H1 (cell line): ENCODE results near the gene CD226. TPM values are rescaled to one million over a fixed set of nuclear protein-coding genes. Genes with fewer than 3 reads are reported as not detected.

ENCODE experiments used
- CTCF ChIA-PET: fragments of 300-600 bp; sonication (Branson Sonifier 250); formaldehyde crosslinking; loops from one replicate; lab custom pipeline; 2021; ENCODE audit not compliant: partially characterized antibody; lab: Charles Lee
- POLR2A ChIA-PET: fragments of 300-600 bp; sonication (Branson Sonifier 250); formaldehyde crosslinking; loops from one replicate; lab custom pipeline; 2021; ENCODE audit warnings: inconsistent platforms; ENCODE audit not compliant: partially characterized antibody; lab: Charles Lee
- DNase-seq, 2 experiments: peaks; one replicate each; pipeline versions ENCODE4 v3.0.0 to v3.0.0-alpha.2; 2010 to 2022; ENCODE audit warnings: low spot score in 2 of 2, low read depth in 1 of 2, mixed read lengths in 1 of 2
- FAIRE-seq: peaks from 2 replicates; lab custom pipeline; 2011; peaks lifted over from hg19 to GRCh38; lab: Jason Lieb, UNC
- H2AFZ ChIP-seq: 2 replicates; pipeline ENCODE4 v1.8.1; 2012; ENCODE audit warnings: low read length, inconsistent platforms
- H2AK5ac ChIP-seq: 2 replicates; pipeline ENCODE4 v1.6.1; 2013; ENCODE audit warnings: low read depth, low read length
- H2BK120ac ChIP-seq: replicated peaks from 2 replicates; pipeline ENCODE3; 2013; ENCODE audit warnings: low read depth, low read length, inconsistent platforms
- H2BK12ac ChIP-seq: 2 replicates; pipeline ENCODE4 v1.6.1; 2013; ENCODE audit warnings: low read depth, low read length
- H2BK15ac ChIP-seq: 2 replicates; pipeline ENCODE4 v1.6.1; 2013; ENCODE audit warnings: low read length
- H2BK20ac ChIP-seq: 2 replicates; pipeline ENCODE4 v1.6.1; 2013; ENCODE audit warnings: low read length
- H2BK5ac ChIP-seq: 2 replicates; pipeline ENCODE4 v1.6.1; 2013; ENCODE audit warnings: low read depth, low read length
- H3K14ac ChIP-seq: 2 replicates; pipeline ENCODE4 v1.6.1; 2013; ENCODE audit warnings: inconsistent platforms; ENCODE audit not compliant: insufficient read length
- H3K18ac ChIP-seq: 2 replicates; pipeline ENCODE4 v1.6.1; 2013; ENCODE audit warnings: low read length; ENCODE audit errors: extremely low read depth
- H3K23ac ChIP-seq: 2 replicates; pipeline ENCODE4 v1.6.1; 2013; ENCODE audit warnings: inconsistent platforms; ENCODE audit not compliant: insufficient read length
- H3K23me2 ChIP-seq: 2 replicates; pipeline ENCODE4 v1.6.1; 2013; ENCODE audit warnings: low read depth, low read length
- H3K27ac ChIP-seq: 2 replicates; pipeline ENCODE4 v1.6.1; 2011; ENCODE audit warnings: low read depth, low read length, inconsistent platforms
- H3K27me3 ChIP-seq, 4 experiments: replicated peaks in 1 of 4; 1 replicate in 1 of 4; 2 replicates in 3 of 4; pipeline versions ENCODE4 v1.6.1 to v1.8.1; 2011 to 2013; ENCODE audit warnings: low read length in 3 of 4, mild to moderate bottlenecking in 3 of 4, inconsistent platforms in 2 of 4, mixed read lengths in 2 of 4, moderate library complexity in 1 of 4; ENCODE audit not compliant: control insufficient read depth in 3 of 4, insufficient read depth in 3 of 4; ENCODE audit errors: extremely low read depth in 1 of 4
- H3K36me3 ChIP-seq, 4 experiments: 2 replicates each; pipeline versions ENCODE4 v1.6.1 to v1.8.1; 2011 to 2013; ENCODE audit warnings: mild to moderate bottlenecking in 4 of 4, low read length in 3 of 4, moderate library complexity in 2 of 4, control low read depth in 1 of 4, inconsistent platforms in 1 of 4; ENCODE audit not compliant: insufficient read depth in 4 of 4, control insufficient read depth in 2 of 4
- H3K4ac ChIP-seq: replicated peaks from 2 replicates; pipeline ENCODE3; 2013; ENCODE audit warnings: low read length, low read depth, mixed read lengths, inconsistent platforms; ENCODE audit not compliant: insufficient read length
- H3K4me1 ChIP-seq, 4 experiments: replicated peaks in 1 of 4; 1 replicate in 1 of 4; 2 replicates in 3 of 4; pipeline versions ENCODE4 v1.6.1 to v1.8.1; 2011 to 2013; ENCODE audit warnings: low read length in 3 of 4, inconsistent platforms in 2 of 4, mixed read lengths in 1 of 4; ENCODE audit not compliant: insufficient read depth in 4 of 4, control insufficient read depth in 3 of 4
- H3K4me2 ChIP-seq, 2 experiments: 2 replicates each; pipeline versions ENCODE4 v1.6.1 to v1.8.1; 2011 to 2013; ENCODE audit warnings: low read depth in 2 of 2, low read length in 2 of 2, control low read depth in 1 of 2, inconsistent platforms in 1 of 2, mild to moderate bottlenecking in 1 of 2; ENCODE audit not compliant: insufficient read depth in 1 of 2
- H3K4me3 ChIP-seq, 4 experiments: fragments of 200-600, 300-600 bp in 1 of 4; sonication (generic), shearing (Covaris generic), sonication (Bioruptor Twin) in 1 of 4; 2 replicates each; pipeline versions ENCODE4 v1.5.1 to v1.8.1; 2011 to 2016; ENCODE audit warnings: low read length in 4 of 4, low read depth in 3 of 4, control low read depth in 2 of 4, inconsistent platforms in 2 of 4, mild to moderate bottlenecking in 2 of 4, mixed read lengths in 1 of 4, moderate library complexity in 1 of 4; ENCODE audit not compliant: insufficient read depth in 2 of 4; ENCODE audit errors: extremely low read depth in 1 of 4
- H3K56ac ChIP-seq: replicated peaks from 2 replicates; pipeline ENCODE3; 2013; ENCODE audit warnings: low read depth, mild to moderate bottlenecking, mixed read lengths, low read length, inconsistent platforms; ENCODE audit not compliant: insufficient read length
- H3K79me1 ChIP-seq: 2 replicates; pipeline ENCODE4 v1.6.1; 2013; ENCODE audit warnings: low read depth, low read length, control low read depth
- H3K79me2 ChIP-seq, 2 experiments: 2 replicates each; pipeline versions ENCODE4 v1.6.1 to v1.8.1; 2012 to 2013; ENCODE audit warnings: low read length in 2 of 2, mild to moderate bottlenecking in 2 of 2, inconsistent platforms in 1 of 2; ENCODE audit not compliant: insufficient read depth in 2 of 2, control insufficient read depth in 1 of 2
- H3K9ac ChIP-seq, 4 experiments: replicated peaks in 1 of 4; 1 replicate in 1 of 4; 2 replicates in 3 of 4; pipeline versions ENCODE4 v1.6.1 to v1.8.1; 2011 to 2013; ENCODE audit warnings: low read depth in 3 of 4, low read length in 3 of 4, control low read depth in 2 of 4, mild to moderate bottlenecking in 2 of 4, moderate library complexity in 2 of 4, inconsistent platforms in 1 of 4; ENCODE audit errors: extremely low read depth in 1 of 4
- H3K9me3 ChIP-seq, 2 experiments: 2 replicates each; pipeline versions ENCODE4 v1.6.1 to v1.8.1; 2012 to 2013; ENCODE audit warnings: mild to moderate bottlenecking in 2 of 2, moderate library complexity in 2 of 2, control low read depth in 1 of 2, inconsistent platforms in 1 of 2, low read depth in 1 of 2, low read length in 1 of 2, mixed read lengths in 1 of 2; ENCODE audit not compliant: insufficient read depth in 2 of 2
- H4K20me1 ChIP-seq, 2 experiments: replicated peaks in 1 of 2; 2 replicates each; pipeline versions ENCODE3 to v1.8.1; 2011 to 2013; ENCODE audit warnings: inconsistent platforms in 2 of 2, low read length in 2 of 2, mild to moderate bottlenecking in 1 of 2; ENCODE audit not compliant: insufficient read depth in 2 of 2, control insufficient read depth in 1 of 2
- H4K5ac ChIP-seq: 2 replicates; pipeline ENCODE4 v1.6.1; 2013; ENCODE audit warnings: low read length, low read depth, mixed read lengths, inconsistent platforms; ENCODE audit not compliant: insufficient read length
- H4K8ac ChIP-seq: 2 replicates; pipeline ENCODE4 v1.8.0; 2013; ENCODE audit warnings: mild to moderate bottlenecking, moderate library complexity, low read length, inconsistent platforms; ENCODE audit not compliant: insufficient read depth; ENCODE audit errors: extremely low read depth
- H4K91ac ChIP-seq: replicated peaks from 2 replicates; pipeline ENCODE3; 2013; ENCODE audit warnings: low read length, mixed read lengths, inconsistent platforms; ENCODE audit not compliant: insufficient read length
- ASH2L ChIP-seq: fragments of 200-600, 300-600 bp; sonication (generic); IDR thresholded peaks from one replicate; pipeline ENCODE4 v1.7.1; 2017; ENCODE audit warnings: low read length
- BCL11A ChIP-seq, 2 experiments: IDR thresholded peaks; one replicate each; pipeline ENCODE4 v1.6.1; 2011; ENCODE audit warnings: low read depth in 2 of 2, low read length in 2 of 2, mild to moderate bottlenecking in 2 of 2
- CBX8 ChIP-seq: fragments of 300-800, 300-1000 bp; sonication (generic); IDR thresholded peaks from 2 replicates; pipeline ENCODE4 v1.7.1; 2016; ENCODE audit warnings: low read depth, low read length, borderline replicate concordance
- HDAC6 ChIP-seq: IDR thresholded peaks from one replicate; pipeline ENCODE4 v1.7.1; 2012; ENCODE audit warnings: low read depth, mild to moderate bottlenecking, inconsistent platforms, low read length, moderate library complexity
- JUND ChIP-seq: IDR thresholded peaks from 2 replicates; pipeline ENCODE4 v1.6.1; 2011; ENCODE audit warnings: mild to moderate bottlenecking, improper control_type of control experiment, low read length
- KDM4A ChIP-seq: IDR thresholded peaks from one replicate; pipeline ENCODE4 v1.7.1; 2012; ENCODE audit warnings: low read depth, mild to moderate bottlenecking, moderate library complexity, low read length, inconsistent platforms; ENCODE audit not compliant: severe bottlenecking
- MAFK ChIP-seq: IDR thresholded peaks from 2 replicates; pipeline ENCODE4 v1.6.1; 2012; ENCODE audit warnings: low read depth, mild to moderate bottlenecking, improper control_type of control experiment, low read length
- NRF1 ChIP-seq: IDR thresholded peaks from 2 replicates; pipeline ENCODE4 v1.6.1; 2011; ENCODE audit warnings: mild to moderate bottlenecking, low read depth, low read length, improper control_type of control experiment
- POLR2A ChIP-seq, 2 experiments: IDR thresholded peaks; 1 replicate in 1 of 2; 2 replicates in 1 of 2; pipeline ENCODE4 v1.6.1; 2011; ENCODE audit warnings: low read depth in 2 of 2, low read length in 2 of 2, mild to moderate bottlenecking in 2 of 2; ENCODE audit errors: control extremely low read depth in 1 of 2
- SIX5 ChIP-seq: IDR thresholded peaks from 2 replicates; pipeline ENCODE4 v1.6.1; 2011; ENCODE audit warnings: mild to moderate bottlenecking, low read depth, low read length
- SP2 ChIP-seq: IDR thresholded peaks from 2 replicates; pipeline ENCODE4 v1.6.1; 2012; ENCODE audit warnings: mild to moderate bottlenecking, low read length, inconsistent platforms
- WGBS, 2 experiments: shearing (Covaris generic) in 1 of 2; methylation state at CpG; one replicate each; pipeline versions ENCODE4 v1.1.6 to v1.1.7; 2013 to 2015; ENCODE audit warnings: low lambda C conversion rate in 2 of 2, mixed read lengths in 2 of 2, inconsistent platforms in 1 of 2, low coverage in 1 of 2, missing lambda C conversion rate in 1 of 2; ENCODE audit not compliant: insufficient replicate concordance in 2 of 2, insufficient coverage in 1 of 2, insufficient read length in 1 of 2; ENCODE audit errors: extremely low coverage in 1 of 2, missing lambda C conversion rate in 1 of 2; 5-methylcytosine and 5-hydroxymethylcytosine counted together
- polyA plus RNA-seq, 7 experiments: library from polyadenylated mRNA; depleted of rRNA in 3 of 7; stranded (reverse) in 5 of 7; unstranded in 2 of 7; fragments of >200 nt in 5 of 7; fragments of 200-250 nt in 2 of 7; gene quantifications; 1 replicate in 5 of 7; 2 replicates in 1 of 7; 4 replicates in 1 of 7; pipeline versions ENCODE4 v1.2.1 to v1.2.3, GENCODE V29; 2011 to 2013; ENCODE audit warnings: missing spikeins in 2 of 7, mixed read lengths in 2 of 7
- total RNA-seq: library from RNA; stranded (reverse); fragmentation: NEBNext Ultra II Directional; extraction: Animal tissue kit (Norgen Biotek cat#: 25700); gene quantifications from 2 replicates; pipeline ENCODE4 v1.2.1, GENCODE V29; 2021
- TF ChIP-seq, protein P1 (sequence below): IDR thresholded peaks from 2 replicates; pipeline ENCODE4 v1.6.1; 2011; ENCODE audit warnings: low read depth, mild to moderate bottlenecking, low read length; ENCODE audit not compliant: insufficient read depth
- TF ChIP-seq, protein P2 (sequence below), 3 experiments: IDR thresholded peaks; 1 replicate in 2 of 3; 2 replicates in 1 of 3; pipeline versions ENCODE4 v1.5.1 to v1.6.1; 2011; ENCODE audit warnings: low read length in 3 of 3, mild to moderate bottlenecking in 3 of 3, inconsistent platforms in 2 of 3, low read depth in 1 of 3, moderate library complexity in 1 of 3; ENCODE audit not compliant: insufficient read depth in 1 of 3; ENCODE audit errors: control extremely low read depth in 1 of 3

Gene CD226
- total and polyA plus RNA-seq, 2 of the 8 experiments (the other 6 are each of a cell fraction or from before 2014, with no cell fraction given) = not detected

DNA sequence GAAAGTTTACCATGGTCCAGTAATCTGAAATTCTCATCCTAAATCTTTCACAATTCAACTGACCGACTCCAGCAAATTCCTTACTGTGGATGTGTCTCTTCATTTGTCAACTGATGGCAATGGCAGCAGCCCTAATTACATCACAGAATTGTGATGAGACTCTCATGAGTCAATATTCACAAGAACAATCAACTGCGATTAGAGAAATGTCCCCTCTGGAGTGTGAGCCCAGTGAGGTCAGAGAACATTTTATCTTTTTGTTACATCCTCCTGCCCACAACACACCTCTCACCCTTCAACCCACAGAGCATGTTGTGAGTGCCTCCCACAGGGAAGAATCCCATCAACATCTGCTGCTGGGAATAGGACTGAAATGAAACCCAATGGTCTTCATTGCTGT, 73.6 kb downstream of the CD226 start:
- Histone ChIP-seq H3K79me1 (no peaks in the 10 kb centered on the region), H2BK12ac (peak overlapping the region; percentile 39; the same call in 1 of the 2 replicates), H2BK120ac (no peak overlapping the region), H3K9ac (no peak overlapping the region), H3K4me1 (peaks cover 0 to 9% (median 4%) of the 10 kb centered on the region in 4 experiments; a peak in 3 of 7 replicates), H4K8ac (no peak overlapping the region), H4K5ac (no peak overlapping the region), H2AK5ac (no peak overlapping the region), H3K23me2 (no peaks in the 10 kb centered on the region), H3K9me3 (no peaks in the 10 kb centered on the region), H2BK5ac (no peak overlapping the region), H3K4me2 (no peak overlapping the region), H4K20me1 (no peaks in the 10 kb centered on the region), H3K79me2 (no peaks in the 10 kb centered on the region), H4K91ac (no peak overlapping the region), H2BK15ac (no peak overlapping the region), H3K4ac (no peak overlapping the region), H3K23ac (no peak overlapping the region), H3K27me3 (no peaks in the 10 kb centered on the region), H3K4me3 (no peak overlapping the region), H3K36me3 (no peaks in the 10 kb centered on the region), H3K18ac (no peak overlapping the region), H3K14ac (no peak overlapping the region), H2BK20ac (no peak overlapping the region), H3K27ac (no peak overlapping the region), H3K56ac (no peak overlapping the region), H2AFZ (peak overlapping the region; percentile 77)
- 98% methylated on average over 2 of the region's 2 CpGs; no CpG with 5 or more reads in 1 of the 2 experiments for WGBS, 2 experiments
- DNase-seq = no peak
- CTCF ChIA-PET = no interaction called here
- POLR2A ChIA-PET = no interaction called here
- no peak for FAIRE-seq
- TF ChIP-seq POLR2A (IDR thresholded peaks at IDR 0.05; ENCODE audit: control extremely low read depth in 1 of 2, low read depth in 2 of 2, low read length in 2 of 2) (no peak), JUND (no peak), CBX8 (no peak), SP2 (no peak), BCL11A (IDR thresholded peaks at IDR 0.05; ENCODE audit: low read depth in 2 of 2, low read length in 2 of 2) (no peak), HDAC6 (no peak), ASH2L (no peak), MAFK (no peak), KDM4A (no peak), NRF1 (no peak), SIX5 (no peak)
- TF ChIP-seq, protein P1, sequence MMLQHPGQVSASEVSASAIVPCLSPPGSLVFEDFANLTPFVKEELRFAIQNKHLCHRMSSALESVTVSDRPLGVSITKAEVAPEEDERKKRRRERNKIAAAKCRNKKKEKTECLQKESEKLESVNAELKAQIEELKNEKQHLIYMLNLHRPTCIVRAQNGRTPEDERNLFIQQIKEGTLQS = no peak
- TF ChIP-seq, protein P2, sequence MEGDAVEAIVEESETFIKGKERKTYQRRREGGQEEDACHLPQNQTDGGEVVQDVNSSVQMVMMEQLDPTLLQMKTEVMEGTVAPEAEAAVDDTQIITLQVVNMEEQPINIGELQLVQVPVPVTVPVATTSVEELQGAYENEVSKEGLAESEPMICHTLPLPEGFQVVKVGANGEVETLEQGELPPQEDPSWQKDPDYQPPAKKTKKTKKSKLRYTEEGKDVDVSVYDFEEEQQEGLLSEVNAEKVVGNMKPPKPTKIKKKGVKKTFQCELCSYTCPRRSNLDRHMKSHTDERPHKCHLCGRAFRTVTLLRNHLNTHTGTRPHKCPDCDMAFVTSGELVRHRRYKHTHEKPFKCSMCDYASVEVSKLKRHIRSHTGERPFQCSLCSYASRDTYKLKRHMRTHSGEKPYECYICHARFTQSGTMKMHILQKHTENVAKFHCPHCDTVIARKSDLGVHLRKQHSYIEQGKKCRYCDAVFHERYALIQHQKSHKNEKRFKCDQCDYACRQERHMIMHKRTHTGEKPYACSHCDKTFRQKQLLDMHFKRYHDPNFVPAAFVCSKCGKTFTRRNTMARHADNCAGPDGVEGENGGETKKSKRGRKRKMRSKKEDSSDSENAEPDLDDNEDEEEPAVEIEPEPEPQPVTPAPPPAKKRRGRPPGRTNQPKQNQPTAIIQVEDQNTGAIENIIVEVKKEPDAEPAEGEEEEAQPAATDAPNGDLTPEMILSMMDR (IDR thresholded peaks at IDR 0.05; ENCODE audit: control extremely low read depth in 1 of 3, insufficient read depth in 1 of 3, low read depth in 1 of 3, low read length in 3 of 3) = no peak
